WTC11 (cell line): ENCODE data around the gene HES3.

Experiments used
- CBFB ChIP-seq: sonication (generic); formaldehyde crosslinking; IDR thresholded peaks from 2 replicates; pipeline ENCODE4 v1.8.1; 2022; ENCODE audit warnings: mild to moderate bottlenecking, low read depth, missing genetic modification reagents
- CTCF ChIP-seq: fragments of 200-600 bp; IDR thresholded peaks from 2 replicates; pipeline ENCODE4 v1.8.0; 2022; ENCODE audit warnings: antibody characterized with exemption
- ELF4 ChIP-seq: sonication (generic); formaldehyde crosslinking; IDR thresholded peaks from 2 replicates; pipeline ENCODE4 v1.8.1; 2022; ENCODE audit warnings: low read depth, mild to moderate bottlenecking, moderate library complexity, missing genetic modification reagents
- KAT7 ChIP-seq: sonication (generic); formaldehyde crosslinking; IDR thresholded peaks from 2 replicates; pipeline ENCODE4 v1.8.1; 2023; ENCODE audit warnings: missing genetic modification reagents, mild to moderate bottlenecking, borderline replicate concordance
- MAX ChIP-seq: sonication (generic); formaldehyde crosslinking; IDR thresholded peaks from 2 replicates; pipeline ENCODE4 v1.8.0; 2022; ENCODE audit warnings: mild to moderate bottlenecking, missing genetic modification reagents
- NR2C2 ChIP-seq: sonication (generic); formaldehyde crosslinking; IDR thresholded peaks from 2 replicates; pipeline ENCODE4 v1.8.0; 2022; ENCODE audit warnings: mild to moderate bottlenecking, missing genetic modification reagents
- SP1 ChIP-seq: sonication (generic); formaldehyde crosslinking; conservative IDR thresholded peaks from 2 replicates; pipeline ENCODE4 v1.8.1; 2022; ENCODE audit warnings: missing genetic modification reagents

- no peak for TF ChIP-seq NR2C2 (CRISPR knock-in tag)
- TF ChIP-seq CTCF: no peak
- peak; percentile 29; the same call in 1 of the 2 replicates for TF ChIP-seq MAX (CRISPR knock-in tag)
- TF ChIP-seq SP1 (CRISPR knock-in tag): no peak
- TF ChIP-seq ELF4 (CRISPR knock-in tag): no peak
- no peak for TF ChIP-seq CBFB (CRISPR knock-in tag)
- no peak for TF ChIP-seq KAT7 (CRISPR knock-in tag)
Measured at GRCh38 chr1:6268415-6268814, 24.4 kb downstream of the HES3 start.
